Prostate gland (tissue), 2 donors: ENCODE measurements around the gene TBC1D32.

ENCODE experiments used
- POLR2A ChIP-seq: fragments of 450-650 bp; IDR thresholded peaks from one replicate; pipeline ENCODE4 v1.6.1; 2016; ENCODE audit warnings: antibody characterized with exemption, mild to moderate bottlenecking
- POLR2AphosphoS5 ChIP-seq: sonication (generic); formaldehyde crosslinking; IDR thresholded peaks from one replicate; pipeline ENCODE4 v1.6.1; 2017; ENCODE audit warnings: antibody characterized with exemption
- TF ChIP-seq, protein P1 (sequence below), 4 experiments: fragments of 200-600 bp in 2 of 4; fragments of 450-650 bp in 2 of 4; sonication (generic) in 2 of 4; IDR thresholded peaks; 1 replicate in 3 of 4; 2 replicates in 1 of 4; pipeline ENCODE4 v1.5.1; 2016 to 2019; ENCODE audit warnings: antibody characterized with exemption in 4 of 4, mild to moderate bottlenecking in 2 of 4, moderate library complexity in 2 of 4

DNA sequence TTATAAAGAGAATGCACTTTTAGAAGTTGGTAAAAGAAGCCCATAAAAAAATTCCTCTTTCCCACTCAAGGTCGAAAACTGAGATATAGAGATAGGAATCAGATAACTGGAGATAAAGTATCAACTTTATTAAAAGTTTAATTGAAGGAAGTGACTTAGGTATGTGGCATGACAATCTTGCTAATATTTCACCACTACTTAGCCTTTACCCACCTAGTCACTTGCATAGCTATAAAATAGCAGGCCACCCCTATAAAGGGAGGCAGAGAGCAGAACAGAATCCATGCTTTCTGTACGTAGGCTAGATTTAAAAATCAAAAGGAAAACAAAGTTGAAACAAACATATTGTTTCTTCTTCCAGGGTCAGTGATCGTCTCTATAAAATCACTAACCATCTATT lies 13.2 kb upstream of the TBC1D32 start:
- TF ChIP-seq POLR2AphosphoS5 (no peak), POLR2A (no peak)
- TF ChIP-seq, protein P1, sequence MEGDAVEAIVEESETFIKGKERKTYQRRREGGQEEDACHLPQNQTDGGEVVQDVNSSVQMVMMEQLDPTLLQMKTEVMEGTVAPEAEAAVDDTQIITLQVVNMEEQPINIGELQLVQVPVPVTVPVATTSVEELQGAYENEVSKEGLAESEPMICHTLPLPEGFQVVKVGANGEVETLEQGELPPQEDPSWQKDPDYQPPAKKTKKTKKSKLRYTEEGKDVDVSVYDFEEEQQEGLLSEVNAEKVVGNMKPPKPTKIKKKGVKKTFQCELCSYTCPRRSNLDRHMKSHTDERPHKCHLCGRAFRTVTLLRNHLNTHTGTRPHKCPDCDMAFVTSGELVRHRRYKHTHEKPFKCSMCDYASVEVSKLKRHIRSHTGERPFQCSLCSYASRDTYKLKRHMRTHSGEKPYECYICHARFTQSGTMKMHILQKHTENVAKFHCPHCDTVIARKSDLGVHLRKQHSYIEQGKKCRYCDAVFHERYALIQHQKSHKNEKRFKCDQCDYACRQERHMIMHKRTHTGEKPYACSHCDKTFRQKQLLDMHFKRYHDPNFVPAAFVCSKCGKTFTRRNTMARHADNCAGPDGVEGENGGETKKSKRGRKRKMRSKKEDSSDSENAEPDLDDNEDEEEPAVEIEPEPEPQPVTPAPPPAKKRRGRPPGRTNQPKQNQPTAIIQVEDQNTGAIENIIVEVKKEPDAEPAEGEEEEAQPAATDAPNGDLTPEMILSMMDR (IDR thresholded peaks at IDR 0.05): no peak
